GM19372 (cell line): ENCODE results near the gene SMARCB1.

ENCODE experiments used
- ATAC-seq: cut with Tn5 transposase; IDR thresholded peaks from one replicate; pipeline ENCODE4 v1.9.1; 2021; ENCODE audit warnings: mild to moderate bottlenecking, low read depth, moderate library complexity; ENCODE audit not compliant: unreplicated experiment

SMARCB1 gene

DNA sequence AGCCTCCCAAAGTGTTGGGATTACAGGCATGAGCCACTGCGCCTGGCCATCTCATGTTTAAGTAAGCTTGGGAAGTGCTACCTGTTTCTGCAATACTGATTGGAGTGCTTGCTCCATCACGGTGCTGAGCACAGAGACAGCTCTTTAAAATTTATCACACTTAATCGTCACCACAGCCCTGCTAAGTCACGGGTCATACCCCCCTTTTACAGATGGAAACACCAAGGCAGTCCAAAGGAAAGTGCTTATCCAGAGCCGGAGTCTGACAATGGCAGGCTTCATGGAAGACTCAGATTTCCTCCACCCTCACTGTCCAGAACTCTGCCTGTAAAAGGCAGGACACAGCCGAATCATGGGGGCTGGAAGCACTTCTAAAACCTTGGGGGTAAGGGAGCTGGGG lies 26.7 kb upstream of the SMARCB1 start:
- no peak for ATAC-seq

DNA sequence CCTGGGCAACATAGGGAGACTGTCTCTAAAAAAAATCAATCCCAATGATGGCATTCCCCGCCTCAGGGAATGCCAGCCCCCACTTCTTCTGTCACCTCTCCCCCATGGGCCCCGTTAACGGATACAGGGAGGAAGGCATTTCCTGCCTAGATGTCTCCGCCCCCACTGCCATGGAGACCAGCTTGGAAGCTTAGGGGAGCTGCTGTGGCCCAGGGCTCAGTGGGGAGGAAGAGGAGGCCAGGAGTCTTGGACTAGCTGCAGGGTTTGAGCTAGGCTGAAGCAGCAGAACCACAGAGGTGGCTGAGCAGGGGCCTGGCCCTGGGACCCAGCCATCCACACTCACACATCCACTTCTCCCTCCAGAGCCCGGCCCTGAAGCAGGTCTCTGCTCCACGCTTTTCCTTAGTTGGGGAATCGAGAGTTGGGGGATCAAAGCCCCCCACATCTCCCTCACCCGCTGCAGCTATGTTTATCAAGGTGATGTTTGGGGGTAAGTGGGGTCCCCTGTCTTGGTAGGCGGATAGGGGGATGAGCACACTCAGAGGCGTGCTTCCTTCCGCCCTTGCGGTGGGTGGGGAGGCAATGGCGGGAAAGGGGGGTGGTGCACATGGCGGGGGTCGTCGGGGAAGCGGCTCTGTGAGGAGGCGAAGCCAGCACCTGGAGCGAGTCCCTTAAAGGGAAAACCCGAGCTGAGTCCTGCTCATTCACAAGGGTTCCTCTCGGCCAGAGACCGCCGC lies 23.8 kb upstream of the SMARCB1 start, which contains the start of gene C22orf15:
TSS of gene C22orf15 (plus strand) at position 149 of the 737 bp plus-strand sequence. CDS start at position 466, 317 bp downstream.
- ATAC-seq = no peak

- no peak for ATAC-seq
These were observed 23.2 kb upstream of the SMARCB1 start for GRCh38 chr22:23763579-23763945.

GRCh38 chr22:23763954-23764353 lies 22.8 kb upstream of the SMARCB1 start:
- ATAC-seq = no peak

DNA sequence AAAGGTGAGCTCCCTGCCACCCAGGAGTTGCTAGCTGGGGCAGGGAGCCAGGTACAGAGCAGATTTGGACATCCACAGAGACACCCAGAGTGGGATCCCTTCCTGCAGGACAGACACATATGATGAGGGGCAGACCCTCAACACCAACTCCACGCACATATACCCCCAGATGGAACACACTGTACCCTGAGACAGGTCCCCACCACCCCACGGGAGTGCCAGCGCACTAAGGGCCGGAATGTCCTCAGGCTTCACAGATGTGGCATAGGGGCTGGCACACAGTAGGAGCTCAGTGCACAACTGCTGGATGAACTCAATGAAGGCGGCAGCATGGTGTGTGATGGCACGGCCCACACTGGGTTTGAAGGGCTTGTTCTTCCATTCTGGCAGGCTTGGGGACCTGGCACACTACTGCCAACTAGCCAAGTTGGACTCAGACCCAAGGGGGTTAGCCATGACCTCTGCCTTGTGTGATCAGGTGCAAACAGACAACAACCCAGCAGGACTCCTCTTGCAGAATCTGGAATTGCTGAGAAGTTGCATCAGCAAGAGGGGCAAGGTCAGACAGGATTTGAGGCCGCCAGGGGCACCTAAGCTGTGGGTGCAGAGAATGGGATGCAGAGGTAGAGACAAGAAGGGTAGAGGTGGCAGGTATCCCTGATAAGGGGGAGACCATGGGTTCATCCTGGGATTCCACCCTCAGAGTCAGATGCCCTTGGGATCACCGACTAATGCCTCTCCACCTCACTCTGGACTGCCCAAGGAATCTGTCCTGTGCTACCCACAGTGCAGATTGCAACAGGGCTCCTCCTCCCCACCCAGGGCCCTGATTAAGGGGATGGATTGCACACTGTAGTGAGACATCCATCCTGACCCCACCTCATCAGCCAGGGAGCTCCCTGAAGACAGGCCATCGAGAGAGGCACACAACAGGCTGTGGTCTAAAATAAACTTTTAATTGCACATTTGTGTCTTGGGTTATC lies 21.6 kb upstream of the SMARCB1 start:
- ATAC-seq = no peak

DNA sequence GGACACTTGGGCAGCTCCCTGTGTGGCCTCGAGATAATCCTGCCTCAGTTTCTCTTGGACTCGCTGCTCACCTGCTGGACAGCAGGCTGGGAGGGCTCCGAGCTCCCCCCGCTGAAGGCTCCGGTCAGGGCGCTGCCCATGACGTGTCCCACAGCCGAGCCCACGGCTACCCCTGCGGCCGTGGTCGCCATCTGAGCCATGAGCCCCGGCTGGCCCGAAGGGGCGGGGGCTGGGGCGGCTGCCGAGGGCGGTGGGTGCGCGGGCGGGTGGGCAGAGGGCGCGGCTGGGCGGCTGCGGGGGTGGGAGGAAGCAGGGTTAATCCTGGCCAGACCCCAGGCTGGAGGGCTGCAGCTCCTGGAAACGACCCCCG lies 19.5 kb upstream of the SMARCB1 start:
- ATAC-seq = no peak

DNA sequence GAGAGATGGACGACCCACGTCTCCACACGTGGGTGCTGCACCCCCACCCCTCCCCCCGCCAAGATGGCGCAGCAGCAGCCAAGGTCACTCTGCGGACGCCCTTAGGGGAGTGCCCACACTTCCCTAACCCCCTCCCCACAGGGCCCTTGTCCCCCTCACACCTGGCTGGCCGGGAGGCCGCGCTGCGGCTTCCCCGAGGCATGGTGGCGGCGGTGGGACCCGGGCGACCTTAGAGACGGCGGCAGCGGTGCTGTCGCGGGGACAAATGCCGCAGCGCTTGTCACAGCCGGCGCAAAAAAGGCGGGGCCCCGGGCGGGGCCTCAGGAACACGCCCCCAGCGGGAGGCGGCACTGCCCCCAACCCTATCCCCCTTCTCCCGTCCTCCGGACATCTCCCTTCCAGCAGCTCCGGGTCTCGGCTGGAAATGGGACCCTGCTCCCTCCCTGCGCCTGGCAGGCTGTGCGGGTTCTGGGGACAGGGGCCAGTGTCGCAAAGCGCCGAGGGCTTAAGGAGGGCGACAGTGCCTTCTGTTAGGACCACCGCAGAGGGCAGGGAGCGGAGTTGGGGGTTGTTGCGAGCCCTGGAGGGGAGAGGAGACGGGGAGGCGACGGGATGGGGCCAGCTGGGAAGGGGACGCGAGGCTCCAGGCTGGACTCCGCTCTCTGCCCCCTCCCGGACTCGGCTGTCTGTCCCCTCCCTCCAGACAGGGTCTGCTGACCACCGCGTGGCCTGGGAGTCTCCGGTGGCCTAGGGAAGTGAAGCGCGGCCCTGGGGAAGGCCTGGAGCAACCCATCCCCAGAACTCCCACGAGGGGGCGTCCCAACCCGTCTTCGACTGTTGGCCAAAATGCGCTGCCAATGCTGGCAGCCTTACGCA lies 18.9 kb upstream of the SMARCB1 start, which contains the start of gene CHCHD10:
TSS of gene CHCHD10 (minus strand) at position 300 of the 876 bp plus-strand sequence. CDS start at position 202, 98 bp downstream.
- no peak for ATAC-seq

DNA sequence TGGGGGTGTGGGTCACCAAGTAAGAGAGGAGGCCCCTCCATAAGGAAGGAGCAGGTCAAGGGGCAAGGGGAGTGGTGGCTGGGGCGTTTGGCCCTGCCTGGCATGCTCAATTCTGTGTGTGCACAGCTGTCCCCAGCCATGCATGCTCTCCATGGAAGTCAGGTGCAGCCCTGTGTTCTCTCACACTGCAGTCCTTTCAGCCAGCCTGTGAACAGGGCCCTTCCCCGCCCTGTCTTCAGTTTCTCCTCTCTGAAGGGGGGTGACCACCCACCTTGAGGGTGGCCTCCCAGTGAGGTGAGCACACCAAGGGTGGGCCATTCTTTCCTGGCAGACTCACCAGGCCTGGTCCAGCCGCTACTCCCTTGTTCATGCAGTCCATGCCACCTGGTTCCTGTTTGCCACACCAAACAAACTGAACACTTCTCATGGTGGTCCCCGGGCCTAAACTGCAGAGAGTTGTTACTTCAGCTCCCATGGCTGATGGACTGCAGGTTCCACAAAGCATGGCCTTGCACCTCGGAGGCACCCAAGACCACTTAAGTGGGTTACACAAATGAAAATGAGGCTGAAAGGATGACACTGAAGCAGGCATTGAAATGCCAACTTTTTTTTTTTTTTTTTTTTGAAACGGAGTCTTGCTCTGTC lies 17.3 kb upstream of the SMARCB1 start:
- no peak for ATAC-seq

- no peak for ATAC-seq
These were observed 14.5 kb upstream of the SMARCB1 start for GRCh38 chr22:23772315-23772648.

DNA sequence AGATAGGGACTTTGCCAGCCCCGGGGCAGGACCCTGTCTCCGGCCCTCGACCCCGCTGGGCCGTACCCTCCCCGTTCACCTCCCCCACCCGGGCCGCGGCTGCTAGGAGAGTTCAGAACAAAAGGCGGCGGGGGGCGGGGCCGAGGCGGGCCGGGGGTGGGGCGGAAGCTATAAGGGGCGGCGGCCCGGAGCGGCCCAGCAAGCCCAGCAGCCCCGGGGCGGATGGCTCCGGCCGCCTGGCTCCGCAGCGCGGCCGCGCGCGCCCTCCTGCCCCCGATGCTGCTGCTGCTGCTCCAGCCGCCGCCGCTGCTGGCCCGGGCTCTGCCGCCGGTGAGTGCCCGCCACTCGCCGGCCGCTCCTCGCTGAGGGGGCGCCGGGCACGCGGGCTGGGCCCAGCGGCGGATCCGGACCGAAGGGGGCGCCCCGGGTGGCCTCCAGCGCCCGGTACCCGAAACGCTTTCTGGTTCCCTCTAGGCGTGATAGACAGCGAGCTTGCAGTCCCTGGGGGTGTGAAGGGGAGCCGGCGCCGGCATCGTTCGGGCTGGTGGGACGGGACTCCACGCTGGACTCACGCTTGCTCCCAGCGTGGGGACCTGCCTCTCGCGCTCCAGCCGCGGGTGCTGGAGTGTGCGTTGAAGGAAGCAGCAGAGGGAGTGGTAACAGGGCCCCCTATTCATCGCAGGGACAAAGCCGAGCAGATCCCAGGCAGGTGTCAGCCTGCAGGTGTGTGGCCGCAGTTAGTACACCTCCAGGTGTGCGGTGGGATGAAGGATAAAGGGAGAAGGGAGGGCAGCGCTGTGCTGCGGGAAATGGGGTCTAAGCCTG lies 13.9 kb upstream of the SMARCB1 start, which contains the start of gene MMP11:
TSS of gene MMP11 (plus strand) at position 201 of the 825 bp plus-strand sequence. CDS start at position 223, 22 bp downstream.
- no peak for ATAC-seq

DNA sequence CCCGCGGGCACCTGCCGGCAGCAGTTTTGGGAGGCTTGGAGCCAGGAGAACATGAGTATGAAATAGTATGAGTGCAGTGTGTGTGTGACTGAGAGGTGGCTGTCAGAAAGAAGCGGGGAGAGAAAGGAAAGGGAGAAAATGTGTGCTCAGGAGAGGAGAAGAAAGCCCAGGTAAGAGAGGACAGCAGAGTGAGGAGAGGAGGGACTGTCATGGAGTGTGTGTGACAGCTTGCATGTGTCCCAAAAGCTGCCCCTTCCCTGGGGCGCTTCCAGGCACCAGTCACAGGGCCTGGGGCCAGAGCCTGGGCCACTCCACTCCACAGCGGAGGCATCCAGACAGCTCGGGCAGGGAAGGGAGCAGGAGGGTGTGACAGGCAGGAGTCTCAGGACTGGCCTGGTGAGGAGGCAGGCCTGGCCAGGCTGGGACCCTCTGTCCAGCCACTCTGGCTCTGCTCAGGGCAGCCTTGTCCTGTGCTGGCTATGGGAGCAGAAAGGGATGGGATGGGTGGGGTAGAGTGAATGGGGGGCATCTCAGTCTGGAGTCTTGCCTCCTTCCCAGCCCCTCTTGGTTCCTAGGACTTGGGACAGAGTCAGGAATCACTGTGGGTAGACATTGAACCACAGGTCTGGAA lies 13.2 kb upstream of the SMARCB1 start:
- ATAC-seq = no peak

- no peak for ATAC-seq
These were observed 12.4 kb upstream of the SMARCB1 start for GRCh38 chr22:23774114-23774921.

GRCh38 chr22:23774922-23775436 lies 11.8 kb upstream of the SMARCB1 start:
- no peak for ATAC-seq

DNA sequence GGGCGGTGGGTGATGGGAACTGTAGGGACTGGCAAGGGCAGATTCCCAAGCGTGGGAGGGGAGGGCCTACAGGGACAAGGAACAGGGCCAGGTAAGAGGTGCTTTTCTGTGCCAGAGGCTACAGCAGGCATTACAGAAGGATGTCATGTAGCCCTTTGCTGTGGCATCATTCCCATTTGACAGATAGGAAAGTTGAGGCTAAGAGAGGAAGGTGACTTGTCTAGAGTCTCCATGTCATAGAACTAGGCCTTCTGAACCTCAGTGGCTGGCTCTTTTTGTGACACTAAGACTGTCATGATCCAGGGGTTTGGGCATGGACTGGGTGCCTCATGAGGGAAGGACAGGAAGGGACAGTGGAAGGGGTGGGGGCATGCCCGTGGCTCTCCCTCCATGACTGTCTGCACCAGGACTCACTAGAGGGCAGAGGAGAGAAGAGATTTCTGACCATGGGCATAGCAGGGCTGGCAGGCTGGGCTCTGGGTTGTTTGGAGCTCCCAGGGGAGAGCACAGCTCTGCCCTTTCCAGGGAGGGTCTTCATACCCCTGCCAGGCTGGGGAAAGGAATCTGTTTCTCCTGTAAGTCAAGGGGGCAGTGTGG lies 10.9 kb upstream of the SMARCB1 start:
- no peak for ATAC-seq

DNA sequence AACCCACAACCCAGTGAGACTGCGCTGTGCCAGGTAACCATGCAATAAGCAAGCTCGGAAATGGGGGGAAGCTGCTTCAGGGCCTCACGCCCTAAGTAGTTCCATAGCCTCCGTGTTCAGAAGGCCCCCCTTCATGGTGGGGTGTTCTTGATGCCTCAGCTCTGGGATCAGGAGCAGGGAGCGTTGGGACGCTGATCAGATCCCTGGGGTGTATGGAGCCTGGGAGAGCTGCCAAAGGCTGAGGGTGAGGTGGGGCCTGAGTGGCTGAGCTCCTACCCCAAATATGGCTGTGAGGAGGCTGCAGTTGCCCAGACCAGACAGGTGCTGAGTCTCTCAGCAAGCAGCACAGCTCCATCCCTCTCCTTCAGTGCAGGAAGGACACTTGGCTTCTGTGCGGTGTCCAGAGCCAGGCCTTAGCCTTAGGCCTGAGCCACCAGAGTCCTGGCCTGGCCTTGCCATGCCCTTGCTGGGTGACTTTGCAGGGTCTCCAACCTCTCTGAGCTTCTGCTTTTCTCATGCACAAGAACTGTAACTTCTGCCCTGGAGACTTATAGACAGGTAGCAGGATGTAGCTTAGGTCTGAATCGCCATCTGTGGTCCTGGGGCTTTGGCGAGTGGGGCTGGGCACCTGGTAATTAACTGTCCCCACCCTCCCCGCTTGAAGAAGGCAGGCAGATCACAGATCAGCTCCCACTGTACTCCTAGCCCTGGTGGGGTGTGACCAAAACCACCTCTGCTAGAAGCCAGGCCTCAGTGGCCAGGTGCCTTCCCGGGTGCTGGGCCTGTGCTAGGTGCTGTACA lies 8.8 kb upstream of the SMARCB1 start:
- ATAC-seq = no peak

- ATAC-seq = no peak
These were observed 8.2 kb upstream of the SMARCB1 start for GRCh38 chr22:23778577-23778900.

DNA sequence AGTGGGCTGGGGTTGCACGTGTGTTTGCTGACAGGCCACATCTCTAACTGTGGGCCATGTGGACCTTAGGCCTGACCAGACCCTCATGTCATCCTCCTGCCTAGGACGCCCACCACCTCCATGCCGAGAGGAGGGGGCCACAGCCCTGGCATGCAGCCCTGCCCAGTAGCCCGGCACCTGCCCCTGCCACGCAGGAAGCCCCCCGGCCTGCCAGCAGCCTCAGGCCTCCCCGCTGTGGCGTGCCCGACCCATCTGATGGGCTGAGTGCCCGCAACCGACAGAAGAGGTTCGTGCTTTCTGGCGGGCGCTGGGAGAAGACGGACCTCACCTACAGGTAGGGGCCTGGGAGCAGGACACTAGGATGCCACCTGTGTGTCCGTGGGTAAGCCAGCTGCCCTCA lies 7.7 kb upstream of the SMARCB1 start:
- ATAC-seq = no peak
